NCI-H460 (cell line): ENCODE results near the gene FMC1. TPM values are rescaled to one million over a fixed set of nuclear protein-coding genes. Genes with fewer than 3 reads are reported as not detected.
"Not testable (repeated sequence)": the region's sequence is repeated elsewhere in the genome, so short reads cannot be mapped to it uniquely, and the experiment has no call there.

ENCODE experiments used
- DNase-seq: peaks from one replicate; pipeline ENCODE4 v3.0.0-alpha.2; 2016; ENCODE audit warnings: low read depth; ENCODE audit errors: extremely low read depth
- total RNA-seq: library from RNA; depleted of rRNA; stranded (reverse); fragments of >200 nt; shearing (Covaris generic); gene quantifications from 2 replicates; pipeline ENCODE4 v1.2.3, GENCODE V29; 2014

FMC1 gene
- total RNA-seq, 1 experiment from 2014 or later, result 13.5 TPM

DNA sequence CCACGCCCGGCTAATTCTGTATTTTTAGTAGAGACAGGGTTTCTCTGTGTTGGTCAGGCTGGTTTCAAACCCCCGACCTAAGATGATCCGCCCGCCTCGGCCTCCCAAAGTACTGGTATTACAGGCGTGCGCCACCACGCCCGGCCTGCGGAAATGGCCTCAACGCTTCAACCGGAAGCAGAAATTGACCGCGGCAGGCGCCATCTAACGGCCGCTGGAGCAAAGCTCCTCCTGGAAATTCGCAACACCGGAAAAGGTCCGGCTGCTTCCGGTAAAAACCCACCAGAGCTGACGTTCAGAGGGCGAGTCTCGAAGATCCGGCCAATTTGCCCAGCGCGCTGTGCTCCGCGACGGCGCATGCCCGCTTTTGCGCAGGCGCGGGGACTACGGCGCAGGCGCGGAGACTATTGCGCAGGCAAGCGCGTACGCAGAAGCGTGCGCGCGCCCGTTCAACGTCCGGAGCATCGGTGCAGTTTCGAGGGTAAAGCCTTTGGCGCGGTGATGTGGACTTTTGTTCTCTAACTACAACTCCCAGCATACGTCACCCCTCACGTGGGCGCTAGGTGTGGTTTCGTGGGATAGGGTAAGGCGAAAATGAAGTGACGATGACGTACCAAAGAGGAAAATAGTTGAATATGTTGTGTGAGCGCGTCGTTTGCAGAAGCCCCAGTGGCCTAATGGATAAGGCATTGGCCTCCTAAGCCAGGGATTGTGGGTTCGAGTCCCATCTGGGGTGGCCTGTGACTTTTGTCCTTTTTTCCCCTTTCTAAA lies 915 bp upstream of the FMC1 start:
- DNase-seq, result peak; percentile 100

- no peak for DNase-seq
Measured at GRCh38 chr7:139340808-139341057, 404 bp upstream of the FMC1 start.

DNA sequence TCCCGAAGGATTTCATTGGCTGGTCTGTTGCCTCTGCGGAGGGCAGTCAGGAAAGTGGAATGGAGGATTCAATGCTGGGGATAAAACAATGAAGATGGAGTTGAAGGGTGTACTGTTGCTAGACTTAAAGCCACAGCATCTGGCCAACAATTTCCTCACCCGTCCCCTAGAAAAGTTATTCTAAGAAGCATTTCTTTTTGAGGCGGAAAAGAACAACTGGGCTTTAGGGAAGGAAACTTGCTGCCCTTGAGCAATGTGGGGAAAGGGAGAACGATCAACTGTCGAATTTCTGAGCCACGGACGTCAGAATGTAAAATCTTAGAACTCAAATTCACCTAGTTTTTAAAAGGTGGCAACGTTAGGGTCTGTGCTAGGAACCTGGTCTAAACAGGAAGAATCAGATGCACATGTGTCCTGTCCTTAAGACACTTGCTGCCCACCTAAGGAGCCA lies 664 bp downstream of the FMC1 start:
- DNase-seq, result no peak

GRCh38 chr7:139345042-139345441 lies 3.9 kb downstream of the FMC1 start:
- no peak for DNase-seq

DNA sequence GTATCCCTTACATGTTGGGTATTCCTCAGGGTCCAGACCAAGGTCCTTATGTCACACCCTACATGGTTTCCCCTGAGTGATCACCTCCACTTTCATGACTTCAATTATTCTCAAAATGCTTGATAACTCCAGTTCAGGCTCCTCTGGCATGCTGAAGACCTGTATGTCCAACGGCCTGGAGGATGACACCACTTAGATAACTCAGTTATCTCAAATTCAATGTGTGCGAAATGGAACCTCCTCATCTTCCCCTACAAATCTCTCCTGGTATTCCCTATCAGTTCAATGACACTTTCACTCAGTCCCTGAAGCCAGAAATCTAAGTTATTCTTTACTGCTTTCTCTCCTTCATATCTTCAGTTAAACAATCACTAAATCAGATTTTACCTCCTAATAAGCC lies 9.9 kb downstream of the FMC1 start:
- no peak for DNase-seq

- no peak for DNase-seq
Measured at GRCh38 chr7:139354729-139355128, 13.6 kb downstream of the FMC1 start.

GRCh38 chr7:139355320-139355719 lies 14.2 kb downstream of the FMC1 start:
- DNase-seq, result no peak

DNA sequence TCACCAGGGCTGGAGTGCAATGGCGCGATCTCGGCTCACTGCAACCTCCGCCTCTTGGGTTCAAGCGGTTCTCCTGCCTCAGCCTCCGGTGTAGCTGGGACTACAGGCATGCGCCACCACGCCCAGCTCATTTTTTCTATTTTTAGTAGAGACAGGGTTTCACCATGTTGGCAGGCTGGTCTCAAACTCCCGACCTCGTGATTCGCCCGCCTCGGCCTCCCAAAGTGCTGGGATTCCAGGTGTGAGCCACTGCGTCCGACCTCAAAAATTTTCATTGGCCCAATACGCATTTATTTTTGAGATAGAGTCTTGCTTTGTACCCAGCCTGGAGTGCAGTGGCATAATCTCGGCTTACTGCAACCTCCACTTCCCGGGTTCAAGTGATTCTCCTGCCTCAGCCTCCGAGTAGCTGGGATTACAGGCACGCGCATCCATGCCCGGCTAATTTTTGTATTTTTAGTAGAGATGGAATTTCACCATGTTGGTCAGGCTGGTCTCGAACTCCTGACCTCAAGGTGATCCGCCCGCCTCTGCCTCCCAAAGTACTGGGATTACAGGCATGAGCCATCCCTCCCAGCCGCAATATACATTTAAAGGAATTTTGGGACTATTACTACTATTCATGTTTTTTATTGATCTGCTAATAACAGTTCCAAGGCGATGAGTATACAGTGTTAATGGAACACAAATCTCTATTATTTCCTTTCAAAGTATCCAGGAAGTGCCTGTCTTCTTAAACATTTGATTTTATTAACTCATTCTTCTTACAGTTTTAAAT lies 16.8 kb downstream of the FMC1 start:
- DNase-seq, result not testable (repeated sequence)

- DNase-seq, result peak; percentile 65
Measured at GRCh38 chr7:139358541-139359365, 17.6 kb downstream of the FMC1 start.

DNA sequence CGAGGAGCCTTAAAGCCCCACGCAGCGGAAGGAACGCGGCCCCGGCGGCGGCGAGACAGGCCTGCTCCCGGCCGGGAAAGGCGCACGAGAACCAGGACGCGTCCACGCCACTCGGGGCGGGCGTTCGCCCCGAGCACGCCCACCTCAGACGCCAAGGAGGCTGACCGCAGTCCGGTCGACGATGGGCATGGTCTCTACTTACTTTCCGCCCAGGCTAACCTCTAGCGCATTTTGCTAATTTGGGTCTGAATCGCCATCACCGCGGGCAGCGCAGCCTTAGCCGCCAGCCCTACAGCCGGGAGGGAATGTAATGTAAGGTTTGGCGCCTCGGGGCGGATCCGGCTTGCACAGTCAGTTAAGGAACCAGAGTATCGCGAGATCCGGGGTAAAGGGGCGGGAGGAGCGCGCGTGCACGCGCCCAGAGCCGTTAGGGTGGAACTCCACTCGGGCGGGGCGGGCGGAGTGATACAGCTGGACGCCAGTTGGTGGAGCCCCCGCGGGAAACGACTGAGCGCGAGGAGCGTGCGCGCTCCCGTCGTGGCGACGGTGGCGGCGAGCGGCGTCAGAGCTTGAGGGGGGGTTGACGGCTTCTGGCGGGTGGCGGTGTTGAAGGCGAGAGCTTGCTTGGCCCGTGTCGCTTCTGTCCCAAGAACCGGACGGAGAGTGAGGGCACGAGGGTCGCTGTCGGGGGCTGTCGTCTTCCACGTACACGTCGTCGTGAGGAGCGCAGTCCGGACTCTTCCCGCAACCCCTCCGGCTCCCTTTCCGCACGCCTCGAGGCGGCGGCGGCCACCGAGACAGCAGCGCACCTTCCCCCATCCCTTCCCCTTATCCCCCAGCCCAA lies 18.5 kb downstream of the FMC1 start, which contains the start of gene LUC7L2:
LUC7L2 (plus strand) TSS at position 529 of the 844 bp plus-strand sequence. CDS start 368 bp downstream, outside the sequence.
- peak; percentile 97 for DNase-seq

DNA sequence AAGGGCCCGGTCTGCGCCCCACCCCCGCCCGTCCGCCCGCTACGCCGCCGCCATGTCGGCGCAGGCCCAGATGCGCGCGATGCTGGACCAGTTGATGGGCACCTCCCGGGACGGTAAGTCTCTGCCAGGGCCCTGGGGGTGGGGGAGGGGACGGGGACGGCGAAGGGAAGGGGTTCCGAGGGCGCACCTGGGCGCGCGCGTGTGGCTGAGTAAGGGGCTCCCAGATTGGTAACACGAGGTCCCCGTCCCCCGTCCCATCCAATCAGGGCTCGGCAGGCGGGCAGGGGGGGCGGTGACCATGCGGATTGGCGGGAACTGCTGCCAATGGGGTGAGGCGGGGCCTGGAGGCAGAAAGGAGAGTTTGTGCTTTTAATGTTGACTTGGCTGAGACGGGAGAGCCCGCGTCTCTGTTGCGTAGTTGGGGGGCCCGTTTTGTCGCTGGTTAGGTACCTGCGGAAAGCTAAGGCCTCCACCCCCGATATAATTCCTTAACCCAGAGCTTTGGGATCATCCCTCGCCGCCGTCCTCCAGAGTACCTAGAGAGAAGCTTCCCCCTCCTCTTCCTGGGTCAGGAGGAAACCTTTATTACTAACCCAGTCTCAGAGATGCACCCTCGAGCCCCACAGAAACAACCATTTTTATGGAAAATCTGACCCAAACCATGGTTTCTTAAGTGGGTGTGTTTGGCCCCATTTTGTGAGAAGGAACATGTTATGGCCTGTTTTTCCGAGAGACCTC lies 19.2 kb downstream of the FMC1 start:
- peak; percentile 92 for DNase-seq

DNA sequence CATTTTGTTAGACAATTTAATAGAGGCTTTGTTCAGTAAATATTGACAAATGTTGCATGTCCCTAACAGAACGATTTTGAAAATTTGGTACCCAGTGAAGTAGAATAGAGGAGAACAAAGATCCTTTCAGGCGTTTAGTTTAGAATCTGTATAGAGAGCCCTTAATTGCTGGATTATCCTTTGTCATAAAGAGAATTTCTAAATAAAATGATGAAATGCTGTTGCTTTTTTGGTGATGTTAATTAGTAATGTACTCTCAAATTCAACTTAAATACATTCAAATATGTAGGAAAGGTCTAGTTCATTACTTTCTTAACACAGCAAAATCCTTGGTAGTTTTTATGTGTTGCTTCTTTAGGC lies 19.8 kb downstream of the FMC1 start:
- DNase-seq, result no peak

DNA sequence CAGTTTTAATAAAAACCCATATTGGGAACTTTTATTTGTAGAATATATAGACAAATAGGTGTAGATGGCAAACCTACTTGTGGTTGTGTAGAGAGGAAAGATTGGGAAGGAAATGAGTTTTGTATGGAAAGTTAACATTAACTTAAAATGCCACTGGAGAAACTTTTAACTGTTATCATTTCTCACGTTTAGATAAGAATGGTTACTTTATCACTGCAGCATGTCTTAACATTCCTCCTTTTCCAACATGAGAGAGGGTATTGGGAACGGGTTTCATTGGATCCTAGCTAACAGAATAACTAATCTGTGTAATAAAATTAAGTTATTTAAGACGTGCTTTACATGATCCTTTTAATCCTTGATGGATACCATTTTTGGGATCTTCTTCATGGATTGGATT lies 20.4 kb downstream of the FMC1 start:
- DNase-seq, result no peak

DNA sequence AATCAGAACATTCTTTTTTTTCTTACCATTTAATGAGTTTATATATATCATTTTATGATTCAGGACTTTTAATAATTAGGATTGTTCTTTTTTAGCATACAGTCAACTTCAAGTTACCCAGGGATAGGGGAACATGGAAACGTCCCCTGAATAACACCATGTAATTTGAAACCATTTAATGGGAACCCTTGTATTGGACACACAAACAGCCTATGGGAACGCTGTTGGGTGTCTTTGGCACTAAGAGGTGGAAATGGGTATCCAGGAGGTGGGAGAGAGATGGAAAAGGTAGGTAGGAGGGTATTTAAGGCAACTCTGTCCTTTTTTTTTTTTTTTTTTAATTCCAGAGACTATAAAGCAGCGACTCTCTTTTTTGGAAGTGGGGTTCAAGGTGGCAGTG lies 21.2 kb downstream of the FMC1 start:
- DNase-seq, result no peak

DNA sequence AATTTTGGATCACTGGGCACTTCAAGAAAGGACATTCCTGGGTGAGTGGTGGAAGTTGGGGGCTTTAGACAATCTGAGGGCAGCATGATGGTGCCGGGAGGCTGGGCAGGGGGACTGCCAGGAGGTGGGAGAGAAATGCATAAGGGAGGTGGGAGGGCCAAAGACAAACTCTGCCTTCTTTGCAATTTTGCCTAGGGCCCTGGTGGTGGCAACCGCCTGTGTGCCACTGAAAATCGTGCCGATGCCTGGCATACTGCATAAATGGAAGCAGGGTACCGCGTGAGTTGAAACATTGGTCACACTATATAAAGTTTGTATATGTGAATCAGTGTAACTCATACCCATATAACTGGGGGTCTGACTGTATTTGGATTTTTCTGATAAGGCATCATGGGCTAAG lies 21.8 kb downstream of the FMC1 start:
- no peak for DNase-seq

GRCh38 chr7:139365336-139365735 lies 24.2 kb downstream of the FMC1 start:
- no peak for DNase-seq

- no peak for DNase-seq
Measured at GRCh38 chr7:139366400-139366799, 25.3 kb downstream of the FMC1 start.

DNA sequence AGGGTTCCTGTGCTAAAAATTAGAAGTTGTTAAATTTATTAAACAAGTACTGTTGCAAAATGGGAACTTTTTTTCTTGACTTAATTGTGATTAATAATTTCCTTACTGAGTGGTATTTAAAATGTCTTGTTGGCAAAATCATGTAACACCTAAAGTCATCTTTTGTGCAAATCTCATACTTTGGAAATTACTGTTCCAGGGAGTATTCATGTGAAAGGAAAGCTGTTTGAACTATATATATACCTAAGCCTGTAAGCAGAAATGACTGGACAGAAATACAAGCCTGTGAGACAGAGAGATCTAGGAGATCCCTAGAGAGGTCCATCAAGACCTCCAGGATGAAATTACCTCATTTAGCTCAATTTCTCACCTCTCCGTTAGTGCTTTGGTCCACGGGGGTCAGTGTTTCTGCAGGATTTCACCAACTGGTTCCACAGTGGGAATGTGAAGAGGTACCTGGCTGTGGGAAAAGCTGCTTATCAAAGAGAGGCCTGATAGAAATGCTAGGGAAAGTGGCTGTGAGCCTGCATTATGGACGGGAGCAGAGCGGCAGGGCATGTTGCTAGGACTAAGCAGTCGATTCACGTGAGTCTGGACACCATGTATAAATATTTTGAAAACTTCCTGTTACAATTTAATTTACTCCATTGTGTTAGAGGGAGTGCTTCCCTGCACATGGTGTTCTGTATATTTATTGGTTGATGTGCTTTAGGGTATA lies 26.5 kb downstream of the FMC1 start:
- DNase-seq, result no peak

DNA sequence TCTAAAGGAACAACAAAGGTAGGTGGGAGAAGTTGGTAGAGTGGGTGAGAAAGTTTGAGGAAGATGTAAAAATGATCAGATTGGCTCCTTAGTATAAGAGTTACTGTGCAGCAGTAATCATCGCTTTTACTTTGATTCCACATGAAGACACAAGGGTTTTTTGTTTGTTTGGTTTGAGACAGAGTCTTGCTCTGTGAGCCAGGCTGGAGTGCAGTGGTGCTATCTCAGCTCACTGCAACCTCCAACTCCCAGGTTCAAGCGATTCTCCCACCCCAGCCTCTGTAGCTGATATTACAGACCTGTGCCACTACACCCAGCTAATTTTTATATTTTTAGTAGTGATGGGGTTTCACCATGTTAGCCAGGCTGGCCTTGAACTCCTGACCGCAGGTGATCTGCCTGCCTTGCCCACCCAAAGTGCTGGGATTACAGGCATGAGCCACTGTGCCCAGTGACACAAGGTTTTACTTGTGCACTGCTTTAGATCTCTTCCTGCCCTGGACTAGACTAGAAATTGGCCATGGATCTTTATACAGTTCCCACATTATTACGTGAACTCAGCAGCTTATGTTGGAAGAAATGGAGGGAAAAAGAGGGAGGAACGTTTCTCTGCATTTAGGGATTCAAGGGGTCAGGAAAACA lies 29.3 kb downstream of the FMC1 start:
- DNase-seq, result no peak
